ENCODE results near the gene HPF1. TPM values are rescaled to one million over a fixed set of nuclear protein-coding genes. Genes with fewer than 3 reads are reported as not detected.

The HPF1 gene
- total RNA-seq, 4 donors from 2014 or later, result 12.8 to 37.0 (median 22.8) TPM

- TF ChIP-seq CTCF (IDR thresholded peaks at IDR 0.05; ENCODE audit: low read depth), result no peak
Observed at GRCh38 chr4:169791062-169791461, 33.3 kb upstream of the HPF1 start.

DNA sequence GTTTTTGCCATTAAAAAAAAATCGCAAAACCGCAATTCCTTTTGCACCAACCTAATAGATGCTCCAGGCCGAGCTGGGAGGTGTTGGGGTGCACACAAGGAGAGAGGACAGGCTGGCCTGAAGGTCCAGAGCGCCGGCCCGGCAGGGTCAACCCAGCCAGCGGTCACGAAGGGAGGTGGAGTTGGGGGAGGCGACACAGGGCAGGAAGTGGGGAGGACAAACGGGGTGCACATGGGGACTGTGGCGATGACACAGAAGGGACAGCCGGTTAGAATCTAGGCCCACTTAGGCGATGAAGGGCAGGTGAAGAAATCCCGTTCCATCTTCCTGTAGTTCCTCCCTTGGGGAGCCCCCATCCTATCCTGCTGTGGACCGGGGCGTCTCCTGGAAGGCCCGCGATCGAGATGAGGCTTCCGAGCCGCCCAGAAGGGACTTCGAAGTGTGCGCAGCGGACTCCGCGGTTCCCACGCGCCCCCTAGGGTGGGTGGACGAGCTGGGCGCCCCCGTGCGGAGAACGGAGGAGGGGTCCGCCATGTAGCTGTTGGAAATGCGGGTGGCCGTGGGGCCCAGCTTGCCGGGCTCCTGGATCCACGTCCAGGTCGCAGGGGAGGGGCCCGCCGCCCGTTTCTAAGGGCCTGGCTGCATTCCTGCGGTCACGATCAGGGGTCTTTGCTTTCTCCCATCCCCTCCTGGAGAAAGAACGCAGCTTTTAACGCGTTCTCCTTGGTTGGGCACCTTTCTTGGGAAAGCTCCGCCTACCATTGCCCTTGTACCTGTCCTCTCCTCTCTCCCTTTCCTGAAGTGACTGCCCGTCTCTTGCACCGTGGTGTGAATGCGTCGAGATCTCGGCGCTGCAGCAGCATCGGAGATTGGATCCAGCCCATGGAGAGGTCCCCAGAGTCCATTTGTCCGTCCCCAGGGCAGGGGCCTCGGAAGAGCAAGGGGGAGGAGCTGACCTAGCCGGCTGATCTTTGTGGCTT is 17.0 kb upstream of the HPF1 start:
- TF ChIP-seq CTCF (IDR thresholded peaks at IDR 0.05; ENCODE audit: low read depth), result no peak

- no peak for TF ChIP-seq CTCF (IDR thresholded peaks at IDR 0.05; ENCODE audit: low read depth)
Observed at GRCh38 chr4:169773889-169774288, 16.1 kb upstream of the HPF1 start.

GRCh38 chr4:169770416-169770815 is 12.7 kb upstream of the HPF1 start:
- TF ChIP-seq CTCF (IDR thresholded peaks at IDR 0.05; ENCODE audit: low read depth), result no peak

- no peak for TF ChIP-seq CTCF (IDR thresholded peaks at IDR 0.05; ENCODE audit: low read depth)
Observed at GRCh38 chr4:169768385-169768784, 10.6 kb upstream of the HPF1 start.

- TF ChIP-seq CTCF (IDR thresholded peaks at IDR 0.05; ENCODE audit: low read depth), result no peak
Observed at GRCh38 chr4:169766741-169767140, 9.0 kb upstream of the HPF1 start.

DNA sequence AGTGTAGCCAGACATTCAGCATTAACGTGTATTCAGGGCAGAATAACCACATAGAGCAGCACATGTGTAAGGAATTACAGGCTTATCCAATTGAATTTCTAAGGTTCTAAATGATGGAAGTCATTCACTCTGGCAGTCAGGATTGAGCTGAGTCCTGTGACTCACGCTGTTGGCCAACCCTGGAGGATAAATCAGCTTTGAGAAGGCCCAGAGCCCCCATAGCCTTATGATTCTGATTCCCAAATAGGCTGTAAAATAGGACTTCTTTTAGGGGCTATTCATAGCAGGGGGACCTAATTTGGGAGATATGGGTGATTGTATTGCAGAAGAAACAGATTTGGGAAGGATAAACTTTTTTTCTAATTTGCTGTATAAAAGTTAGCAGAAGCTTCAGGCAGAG is 8.1 kb upstream of the HPF1 start:
- no peak for TF ChIP-seq CTCF (IDR thresholded peaks at IDR 0.05; ENCODE audit: low read depth)

All from subcutaneous adipose tissue (tissue), 4 donors.